ENCODE measurements around the gene SH3PXD2A. TPM values are rescaled to one million over a fixed set of nuclear protein-coding genes. Genes with fewer than 3 reads are reported as not detected.

SH3PXD2A gene
- total and polyA plus RNA-seq, 2 experiments from 2014 or later = 1.8 to 5.0 TPM

GRCh38 chr10:103595933-103596726 lies 259.2 kb downstream of the SH3PXD2A start:
- no peak overlapping the region for H2AFZ ChIP-seq
- TF ChIP-seq JUNB (IDR thresholded peaks at IDR 0.05; ENCODE audit: unreplicated experiment) (no peak), NANOG (IDR thresholded peaks at IDR 0.05; ENCODE audit: borderline replicate concordance) (no peak)
- H3K4me3 Mint-ChIP-seq = no peak overlapping the region
- H3K27me3 ChIP-seq (ENCODE audit: insufficient read depth) = no peaks in the 10 kb centered on the region
- no peaks in the 10 kb centered on the region for H3K36me3 ChIP-seq (ENCODE audit: insufficient read depth)
- H3K9me3 Mint-ChIP-seq = no peaks in the 10 kb centered on the region
- H3K36me3 Mint-ChIP-seq (ENCODE audit: low read depth) = no peaks in the 10 kb centered on the region
- H3K4me2 ChIP-seq = no peak overlapping the region
- H3K79me2 ChIP-seq (replicated peaks; ENCODE audit: insufficient read depth) = no peaks in the 10 kb centered on the region
- H3K4me1 ChIP-seq (ENCODE audit: insufficient read depth) = peaks cover 4% of the 10 kb centered on the region; the same call in 1 of the 2 replicates
- peaks cover 9% of the 10 kb centered on the region for H3K27me3 Mint-ChIP-seq (ENCODE audit: insufficient read depth, low read depth, poor library complexity)
- H3K9me2 ChIP-seq (ENCODE audit: insufficient read depth) = no peaks in the 10 kb centered on the region
- no peak for DNase-seq (ENCODE audit: low spot score)
- peaks cover 13% of the 10 kb centered on the region; the same call in 2 of the 3 replicates for H3K4me1 Mint-ChIP-seq
- H3K27ac Mint-ChIP-seq = no peak overlapping the region
- no peak overlapping the region for H3K4me3 ChIP-seq
- H3K27ac ChIP-seq (ENCODE audit: low read depth) = no peak overlapping the region
- no peak for ATAC-seq
- no peaks in the 10 kb centered on the region for H3F3A ChIP-seq (replicated peaks; ENCODE audit: low read depth)
- no peaks in the 10 kb centered on the region; the same call in 1 of the 2 replicates for H4K20me1 ChIP-seq (replicated peaks; ENCODE audit: insufficient read depth)

- H3F3A ChIP-seq (replicated peaks; ENCODE audit: low read depth) = no peaks in the 10 kb centered on the region
- H3K36me3 ChIP-seq (ENCODE audit: insufficient read depth) = no peaks in the 10 kb centered on the region
- no peak overlapping the region for H2AFZ ChIP-seq
- Mint-ChIP-seq H3K4me3 (no peak overlapping the region), H3K9me3 (0 out of 3 replicates have a peak, but pooled peaks cover 2% of the 10 kb centered on the region), H3K4me1 (peaks cover 5% of the 10 kb centered on the region; the same call in 2 of the 3 replicates), H3K27me3 (ENCODE audit: insufficient read depth, low read depth, poor library complexity) (peaks cover 11% of the 10 kb centered on the region), H3K27ac (no peak overlapping the region), H3K36me3 (ENCODE audit: low read depth) (no peaks in the 10 kb centered on the region)
- H3K27ac ChIP-seq (ENCODE audit: low read depth) = no peak overlapping the region
- no peak overlapping the region for H3K4me2 ChIP-seq
- no peaks in the 10 kb centered on the region for H3K27me3 ChIP-seq (ENCODE audit: insufficient read depth)
- DNase-seq (ENCODE audit: low spot score) (no peak), ATAC-seq (no peak)
- no peaks in the 10 kb centered on the region for H3K79me2 ChIP-seq (replicated peaks; ENCODE audit: insufficient read depth)
- H3K4me3 ChIP-seq = no peak overlapping the region
- TF ChIP-seq, protein P1, sequence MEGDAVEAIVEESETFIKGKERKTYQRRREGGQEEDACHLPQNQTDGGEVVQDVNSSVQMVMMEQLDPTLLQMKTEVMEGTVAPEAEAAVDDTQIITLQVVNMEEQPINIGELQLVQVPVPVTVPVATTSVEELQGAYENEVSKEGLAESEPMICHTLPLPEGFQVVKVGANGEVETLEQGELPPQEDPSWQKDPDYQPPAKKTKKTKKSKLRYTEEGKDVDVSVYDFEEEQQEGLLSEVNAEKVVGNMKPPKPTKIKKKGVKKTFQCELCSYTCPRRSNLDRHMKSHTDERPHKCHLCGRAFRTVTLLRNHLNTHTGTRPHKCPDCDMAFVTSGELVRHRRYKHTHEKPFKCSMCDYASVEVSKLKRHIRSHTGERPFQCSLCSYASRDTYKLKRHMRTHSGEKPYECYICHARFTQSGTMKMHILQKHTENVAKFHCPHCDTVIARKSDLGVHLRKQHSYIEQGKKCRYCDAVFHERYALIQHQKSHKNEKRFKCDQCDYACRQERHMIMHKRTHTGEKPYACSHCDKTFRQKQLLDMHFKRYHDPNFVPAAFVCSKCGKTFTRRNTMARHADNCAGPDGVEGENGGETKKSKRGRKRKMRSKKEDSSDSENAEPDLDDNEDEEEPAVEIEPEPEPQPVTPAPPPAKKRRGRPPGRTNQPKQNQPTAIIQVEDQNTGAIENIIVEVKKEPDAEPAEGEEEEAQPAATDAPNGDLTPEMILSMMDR (conservative IDR thresholded peaks at IDR 0.05; ENCODE audit: low read depth in 2 of 2) = 0 out of 4 replicates have a peak, but pooled peaks of 1 of the 2 experiments have one; percentile 10
- no peak for TF ChIP-seq POLR2AphosphoS5 (IDR thresholded peaks at IDR 0.05; ENCODE audit: low read depth)
- no peak for TF ChIP-seq REST (IDR thresholded peaks at IDR 0.05; ENCODE audit: unreplicated experiment)
- TF ChIP-seq ZNF114 (CRISPR knock-in tag; IDR thresholded peaks at IDR 0.05) = no peak
- H4K20me1 ChIP-seq (replicated peaks; ENCODE audit: insufficient read depth) = no peaks in the 10 kb centered on the region; the same call in 1 of the 2 replicates
- H3K9me2 ChIP-seq (ENCODE audit: insufficient read depth) = no peaks in the 10 kb centered on the region
- no peaks in the 10 kb centered on the region for H3K4me1 ChIP-seq (ENCODE audit: insufficient read depth)
Observed at GRCh38 chr10:103593022-103593570, 262.3 kb downstream of the SH3PXD2A start.
